Right cardiac atrium (tissue), 5 donors: Measurements from ENCODE around the gene ZNHIT3. TPM values are rescaled to one million over a fixed set of nuclear protein-coding genes. Genes with fewer than 3 reads are reported as not detected.

Experiments
- ATAC-seq, 2 donors: fragments of 200-7000 bp; cut with Tn5 transposase; one replicate each; pipeline versions ENCODE4 v1.8.0 to v1.9.1; 2020; ENCODE audit warnings: moderate library complexity in 2 of 2, mild to moderate bottlenecking in 1 of 2
- DNase-seq, 3 donors: peaks; one replicate each; pipeline ENCODE4 v3.0.0-alpha.2; 2020
- H3K27ac ChIP-seq: one replicate; pipeline ENCODE4 v1.5.1; 2013; ENCODE audit warnings: mild to moderate bottlenecking, low read length, control low read depth, moderate library complexity
- H3K27me3 ChIP-seq: one replicate; pipeline ENCODE4 v1.6.1; 2013; ENCODE audit not compliant: control insufficient read depth, insufficient read depth
- H3K4me1 ChIP-seq: one replicate; pipeline ENCODE4 v1.6.1; 2013; ENCODE audit warnings: low read length; ENCODE audit not compliant: control insufficient read depth, insufficient read depth
- H3K4me3 ChIP-seq: one replicate; pipeline ENCODE4 v1.5.1; 2013; ENCODE audit warnings: low read length, control low read depth
- H3K9me3 ChIP-seq: one replicate; pipeline ENCODE4 v1.6.1; 2013; ENCODE audit warnings: low read length; ENCODE audit not compliant: control insufficient read depth
- WGBS: extraction: QIAGEN DNeasy Blood & Tissue Kit; methylation state at CpG from one replicate; pipeline ENCODE4 v1.1.7; 2013; 5-methylcytosine and 5-hydroxymethylcytosine counted together
- intact Hi-C, 4 donors: fragments of 100-400 bp; cut with DNase I; formaldehyde crosslinking; loops; one replicate each; pipeline versions ENCODE4 v1.11.0 to v1.14.0; 2022 to 2023
- polyA plus RNA-seq: library from polyadenylated mRNA; stranded (reverse); fragments of 200-250 nt; gene quantifications from one replicate; pipeline ENCODE4 v1.2.3, GENCODE V29; 2013
- total RNA-seq, 4 donors: library from RNA; stranded (reverse); fragmentation: NEBNext Ultra II Directional; extraction: Animal tissue kit (Norgen Biotek cat#: 25700); gene quantifications; one replicate each; pipeline ENCODE4 v1.2.1, GENCODE V29; 2021
- donor health status: healthy with polysubstance abuse.
- donor health status: DM: no; HTN: yes; CAD: no.
- donor health status: DM: no; HTN: no; CAD: no.
- donor health status: DM: no; HTN: yes; CAD: no; lungs with severe emphysema.
- donor health status: DM: yes; HTN: yes; CAD: no.

Gene ZNHIT3
- total and polyA plus RNA-seq, 5 donors: 17.7 to 32.3 (median 23.7) TPM

DNA sequence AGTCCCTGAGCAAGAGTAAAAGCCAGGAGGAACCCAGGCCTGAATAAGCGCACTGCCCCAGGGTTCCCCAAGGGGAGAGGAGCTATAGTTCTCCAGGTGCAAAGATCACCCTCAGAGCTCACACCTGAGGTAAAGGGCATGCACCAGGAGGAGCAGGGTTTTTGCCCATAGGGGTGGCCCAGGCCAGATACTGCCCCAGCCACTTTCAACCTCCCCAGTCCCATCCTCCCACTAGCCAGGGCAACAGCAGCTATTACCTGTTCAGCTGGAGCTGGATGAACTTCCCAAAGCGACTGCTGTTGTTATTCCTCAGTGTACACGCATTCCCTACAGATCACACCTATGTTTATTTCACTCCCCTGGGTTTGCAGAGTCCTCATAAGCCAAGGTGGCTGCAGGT lies 28.4 kb downstream of the ZNHIT3 start:
- WGBS: 97% methylated on average over 3 of the region's 3 CpGs
- no peak overlapping the region for H3K4me3 ChIP-seq
- intact Hi-C loops: no loop called here

DNA sequence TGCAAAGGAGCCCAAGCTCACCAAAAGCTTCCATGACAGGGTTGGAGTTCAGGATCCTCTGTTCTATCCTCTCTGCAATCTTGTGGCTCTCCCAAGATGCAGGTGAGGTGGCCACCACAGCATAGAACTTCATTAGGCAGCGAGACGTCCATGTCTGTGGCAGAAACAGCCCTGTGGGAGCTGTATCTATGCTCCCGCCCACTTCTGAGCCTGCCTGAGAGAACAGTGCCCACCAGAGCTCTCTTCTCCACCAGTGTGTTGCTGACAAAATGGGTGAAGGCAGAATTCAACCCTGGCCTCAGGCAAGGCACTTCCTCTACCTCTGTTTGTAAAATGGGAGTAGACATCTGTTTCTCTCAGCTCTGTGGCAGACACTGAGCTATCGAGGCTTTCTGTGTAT lies 29.4 kb downstream of the ZNHIT3 start:
- intact Hi-C loops: no loop called here
- Histone ChIP-seq H3K4me3 (no peak overlapping the region), H3K27ac (no peak overlapping the region), H3K27me3 (no peaks in the 10 kb centered on the region), H3K4me1 (no peaks in the 10 kb centered on the region), H3K9me3 (no peaks in the 10 kb centered on the region)
- ATAC-seq: no peak
- no peak for DNase-seq
- 87% methylated on average over 4 of the region's 4 CpGs for WGBS

More for the DNA sequence above, 28.4 kb downstream of the ZNHIT3 start:
- Histone ChIP-seq H3K9me3 (no peaks in the 10 kb centered on the region), H3K4me1 (no peaks in the 10 kb centered on the region), H3K27me3 (no peaks in the 10 kb centered on the region), H3K27ac (no peak overlapping the region)
- DNase-seq (no peak), ATAC-seq (no peak)

DNA sequence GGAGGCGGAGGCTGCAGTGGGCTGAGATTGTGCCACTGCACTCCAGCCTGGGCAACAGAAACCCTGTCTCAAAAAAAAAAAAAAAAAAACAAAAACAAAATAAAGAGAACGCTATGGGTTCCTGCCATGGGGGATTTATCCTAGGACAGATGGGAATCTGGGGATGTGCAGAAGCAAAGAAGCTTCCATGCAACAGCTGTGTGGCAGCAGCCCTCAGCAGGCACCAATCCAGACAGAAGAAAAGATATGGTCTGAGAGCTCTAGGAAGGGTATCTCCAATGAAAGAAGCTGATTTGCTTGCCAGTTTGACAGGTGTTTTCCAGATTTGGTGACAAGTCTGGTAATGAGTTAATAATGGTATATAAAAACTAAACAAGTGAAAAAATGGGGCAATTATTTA lies 36.6 kb downstream of the ZNHIT3 start:
- intact Hi-C loops: no loop called here
- WGBS: 91% methylated on average over 2 of the region's 2 CpGs
- Histone ChIP-seq H3K27ac (no peak overlapping the region), H3K27me3 (no peaks in the 10 kb centered on the region), H3K9me3 (no peaks in the 10 kb centered on the region), H3K4me3 (no peak overlapping the region), H3K4me1 (no peaks in the 10 kb centered on the region)
- no peak for DNase-seq
- no peak for ATAC-seq

- DNase-seq (no peak), ATAC-seq (no peak)
- Histone ChIP-seq H3K9me3 (no peaks in the 10 kb centered on the region), H3K27me3 (no peaks in the 10 kb centered on the region), H3K4me1 (no peaks in the 10 kb centered on the region), H3K4me3 (no peak overlapping the region), H3K27ac (no peak overlapping the region)
- intact Hi-C loops: no loop called here
- WGBS: 95% methylated on average over 4 of the region's 4 CpGs
These were observed 38.0 kb downstream of the ZNHIT3 start for GRCh38 chr17:36524428-36524876.

- DNase-seq: no peak
- no peak overlapping the region for H3K4me3 ChIP-seq
- no peaks in the 10 kb centered on the region for H3K27me3 ChIP-seq
- H3K9me3 ChIP-seq: no peaks in the 10 kb centered on the region
- ATAC-seq: no peak
- no peaks in the 10 kb centered on the region for H3K4me1 ChIP-seq
- intact Hi-C loops: no loop called here
- H3K27ac ChIP-seq: no peak overlapping the region
- WGBS: 79% methylated on average over 2 of the region's 2 CpGs
These were observed 38.6 kb downstream of the ZNHIT3 start for GRCh38 chr17:36525113-36525512.

GRCh38 chr17:36525888-36526287 lies 39.4 kb downstream of the ZNHIT3 start:
- Histone ChIP-seq H3K4me1 (no peaks in the 10 kb centered on the region), H3K4me3 (no peak overlapping the region), H3K9me3 (no peaks in the 10 kb centered on the region), H3K27ac (no peak overlapping the region), H3K27me3 (no peaks in the 10 kb centered on the region)
- intact Hi-C loops: no loop called here
- ATAC-seq: no peak
- 92% methylated on average over 6 of the region's 6 CpGs for WGBS
- no peak for DNase-seq

- no peak overlapping the region for H3K27ac ChIP-seq
- 96% methylated on average over 7 of the region's 7 CpGs for WGBS
- intact Hi-C loops: no loop called here
- no peak for DNase-seq
- H3K4me1 ChIP-seq: no peaks in the 10 kb centered on the region
- H3K4me3 ChIP-seq: no peak overlapping the region
- ATAC-seq: no peak
- H3K27me3 ChIP-seq: no peaks in the 10 kb centered on the region
- H3K9me3 ChIP-seq: no peaks in the 10 kb centered on the region
These were observed 41.3 kb downstream of the ZNHIT3 start for GRCh38 chr17:36527621-36528250.

DNA sequence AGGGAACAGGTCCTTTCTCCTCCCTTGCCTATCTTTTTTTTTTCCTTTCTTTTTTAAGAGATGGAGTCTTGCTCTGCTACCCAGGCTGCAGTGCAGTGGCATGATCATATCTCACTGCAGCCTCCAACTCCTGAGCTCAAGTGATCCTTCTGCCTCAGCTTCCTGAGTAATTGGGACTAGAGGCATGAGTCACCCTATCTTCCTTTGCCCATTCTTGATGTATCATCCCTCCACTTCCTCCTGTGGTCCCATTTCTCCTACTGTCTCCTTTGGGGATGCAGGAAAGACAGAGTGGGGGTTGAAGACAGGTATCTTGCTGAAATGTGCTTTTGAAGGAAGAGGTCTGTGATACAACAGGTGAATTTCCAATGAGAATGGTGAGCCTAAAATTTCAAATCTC lies 42.6 kb downstream of the ZNHIT3 start:
- H3K4me3 ChIP-seq: no peak overlapping the region
- ATAC-seq (no peak), DNase-seq (no peak)
- H3K27ac ChIP-seq: no peak overlapping the region
- no peaks in the 10 kb centered on the region for H3K27me3 ChIP-seq
- H3K4me1 ChIP-seq: no peaks in the 10 kb centered on the region
- intact Hi-C loops: no loop called here
- no peaks in the 10 kb centered on the region for H3K9me3 ChIP-seq

- WGBS: 99% methylated on average over 2 of the region's 2 CpGs
- Histone ChIP-seq H3K4me3 (no peak overlapping the region), H3K27me3 (no peaks in the 10 kb centered on the region), H3K9me3 (no peaks in the 10 kb centered on the region), H3K4me1 (no peaks in the 10 kb centered on the region), H3K27ac (no peak overlapping the region)
- intact Hi-C loops: no loop called here
- ATAC-seq (no peak), DNase-seq (no peak)
These were observed 46.0 kb downstream of the ZNHIT3 start for GRCh38 chr17:36532435-36532975.

DNA sequence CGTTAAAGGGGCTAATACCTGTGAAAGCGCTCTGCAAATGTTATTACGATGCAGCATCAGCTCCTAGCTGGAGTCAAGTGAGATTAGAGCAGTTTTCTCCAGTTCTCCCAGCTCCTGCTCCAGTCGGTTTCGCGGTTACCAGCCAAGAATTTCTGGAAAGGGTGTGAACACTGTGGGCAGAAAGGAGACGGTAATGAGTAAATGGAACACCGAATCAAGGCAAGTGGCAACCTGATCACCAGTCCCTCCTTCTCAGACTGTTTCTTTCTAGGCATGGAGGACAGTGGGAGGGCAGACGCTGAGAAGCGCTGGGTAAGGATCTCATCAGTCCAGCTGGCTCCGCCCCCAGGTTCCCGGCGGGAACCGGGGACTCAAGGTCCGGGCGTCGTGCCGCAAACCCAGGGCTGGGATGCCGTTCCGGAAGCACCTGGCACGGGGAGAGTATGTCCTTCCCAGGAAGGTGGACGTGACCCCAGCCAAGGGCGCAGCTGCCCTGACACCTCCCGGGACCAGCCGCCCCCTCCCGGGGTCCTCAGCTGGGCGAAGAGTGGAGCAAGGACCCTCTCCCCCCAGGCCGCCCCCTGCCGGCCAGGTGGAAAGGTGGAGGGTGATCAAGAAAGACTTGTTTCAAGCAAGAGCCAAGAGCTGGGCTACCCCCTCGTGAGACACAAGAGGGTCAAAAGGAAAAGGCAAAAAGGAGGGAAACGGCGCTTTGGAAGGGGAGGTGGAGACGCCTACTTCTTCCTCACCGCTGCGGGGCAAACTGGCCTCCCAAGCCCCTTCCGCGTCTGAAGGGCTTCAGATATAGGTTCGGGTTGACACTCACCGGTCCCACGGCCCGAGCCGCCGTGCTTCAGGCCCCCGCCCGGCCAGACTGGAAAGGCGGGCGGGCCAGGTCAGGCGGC lies 47.7 kb downstream of the ZNHIT3 start:
- WGBS: 6% methylated on average over 48 of the region's 48 CpGs
- H3K27ac ChIP-seq: peak overlapping the region; percentile 88
- H3K9me3 ChIP-seq: no peaks in the 10 kb centered on the region
- intact Hi-C loops: no loop called here
- H3K4me3 ChIP-seq: peak overlapping the region; percentile 63
- peak; percentile 75 to 89 (median 86) for DNase-seq
- H3K27me3 ChIP-seq: no peaks in the 10 kb centered on the region
- ATAC-seq: peak; percentile 62 to 63
- no peaks in the 10 kb centered on the region for H3K4me1 ChIP-seq
